NCI-H1092 treated with DMSO at 0.1 percent for 48 hours (cell line): Measurements from ENCODE around the gene PSMA8.
"Not testable (repeated sequence)": the region's sequence is repeated elsewhere in the genome, so short reads cannot be mapped to it uniquely, and the experiment has no call there.

Experiments
- DNase-seq: peaks from one replicate; lab custom pipeline; 2025; lab: John Stamatoyannopoulos, UW

PSMA8 gene

DNA sequence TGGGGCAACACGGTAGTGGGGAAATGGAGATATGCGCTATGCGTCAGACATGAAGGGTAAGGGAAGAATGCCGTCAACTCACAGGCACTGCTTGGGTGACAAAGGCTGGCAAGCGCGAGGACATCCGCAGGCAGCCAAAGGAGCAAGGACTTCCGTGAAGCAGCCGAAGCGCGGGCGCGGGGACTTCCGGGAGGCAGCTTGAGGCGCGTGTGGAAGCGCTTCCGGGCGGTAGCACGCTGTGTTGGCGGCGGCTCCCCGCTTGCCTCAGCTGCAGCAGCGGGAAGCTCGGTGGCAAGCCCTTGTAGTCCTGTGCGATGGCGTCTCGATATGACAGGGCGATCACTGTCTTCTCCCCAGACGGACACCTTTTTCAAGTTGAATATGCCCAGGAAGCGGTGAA is at the start of gene PSMA8:
PSMA8 (plus strand) TSS at position 218 of the 400 bp plus-strand sequence; CDS start at position 315, 97 bp downstream.
- DNase-seq, result no peak

DNA sequence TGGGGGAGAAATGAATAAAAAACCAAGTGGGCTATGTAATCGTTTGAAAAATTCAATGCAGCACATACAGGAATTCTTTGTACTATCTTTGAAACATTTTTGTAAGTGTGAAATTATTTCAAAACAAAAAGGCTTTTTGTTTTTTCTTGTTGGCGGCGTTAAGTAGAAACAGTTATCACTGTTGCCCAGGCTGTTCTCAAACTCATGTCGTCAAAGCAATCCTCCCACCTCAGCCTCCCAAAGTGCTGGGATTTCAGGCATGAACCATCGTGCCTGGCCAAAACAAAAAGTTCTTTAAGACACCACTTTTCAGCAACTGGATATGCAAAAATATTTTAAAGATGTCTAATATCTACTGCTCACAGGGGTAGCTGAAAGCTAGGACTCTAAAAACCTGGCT is 48.6 kb upstream of the PSMA8 start:
- no peak for DNase-seq

GRCh38 chr18:26086959-26087358 is 46.7 kb upstream of the PSMA8 start:
- DNase-seq, result no peak

DNA sequence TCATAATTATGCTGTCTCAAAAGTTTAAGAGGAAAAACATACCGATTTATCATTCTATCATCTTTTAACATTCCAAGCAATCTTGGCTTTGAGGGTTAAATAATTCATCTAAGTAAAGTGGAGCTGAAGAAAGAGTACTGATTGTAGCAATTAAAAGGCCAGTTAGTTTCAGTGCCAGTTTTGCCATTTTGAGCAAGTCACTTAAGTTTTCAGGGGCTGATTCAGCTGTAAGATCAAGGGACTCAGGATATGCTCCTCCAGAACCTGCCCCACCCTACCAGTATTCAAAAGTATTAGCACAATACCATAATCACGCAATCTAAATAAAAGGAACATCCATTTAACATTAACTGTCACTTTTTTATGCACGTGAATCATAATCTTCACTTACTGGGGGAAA is 45.2 kb upstream of the PSMA8 start:
- no peak for DNase-seq

DNA sequence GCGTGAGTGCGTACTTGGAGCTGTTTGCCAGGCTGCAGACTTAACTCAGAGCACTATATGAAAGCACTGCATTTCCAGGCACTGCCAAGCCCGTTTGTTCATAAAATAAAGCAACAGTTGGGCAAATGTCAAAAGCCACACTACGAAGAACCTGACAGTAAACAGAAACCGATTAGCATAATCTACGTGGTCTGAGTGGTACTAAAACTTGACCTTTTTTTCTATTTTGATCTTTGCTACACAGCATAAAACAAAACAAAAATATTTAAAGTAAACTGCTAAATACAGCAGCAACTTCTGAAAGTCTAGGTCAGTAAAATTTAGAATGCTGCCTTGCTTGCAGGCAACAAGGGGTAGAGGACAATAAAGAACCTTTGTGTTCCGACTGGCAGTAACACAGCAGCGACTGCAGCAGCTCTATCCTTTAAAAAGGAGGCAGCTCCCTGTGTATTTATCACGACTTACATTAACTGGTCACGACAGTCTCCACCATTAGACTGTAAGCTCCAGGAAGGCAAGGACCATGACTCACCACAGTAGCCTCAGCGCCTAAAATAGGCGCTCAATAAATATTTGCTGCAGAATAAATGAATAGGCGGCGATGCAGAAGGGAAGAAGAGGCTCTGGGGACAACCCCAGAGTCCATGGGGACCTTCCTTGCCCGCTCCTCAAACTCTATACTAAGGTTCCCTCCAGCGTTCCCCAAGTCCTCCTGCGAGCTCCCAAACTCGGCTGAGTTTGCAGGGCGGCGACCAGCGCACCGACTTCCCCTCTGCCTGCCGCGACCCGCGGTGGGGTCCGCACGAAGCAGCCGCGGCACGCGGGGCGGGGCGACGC is 44.2 kb upstream of the PSMA8 start:
- DNase-seq, result peak; percentile 38

- DNase-seq, result peak; percentile 91
Measured at GRCh38 chr18:26090130-26091046, 43.3 kb upstream of the PSMA8 start, which contains the start of gene SS18. Gene SS18, minus strand, starts transcription at chr18:26090613. Its CDS starts 44 bp downstream, at chr18:26090569.

DNA sequence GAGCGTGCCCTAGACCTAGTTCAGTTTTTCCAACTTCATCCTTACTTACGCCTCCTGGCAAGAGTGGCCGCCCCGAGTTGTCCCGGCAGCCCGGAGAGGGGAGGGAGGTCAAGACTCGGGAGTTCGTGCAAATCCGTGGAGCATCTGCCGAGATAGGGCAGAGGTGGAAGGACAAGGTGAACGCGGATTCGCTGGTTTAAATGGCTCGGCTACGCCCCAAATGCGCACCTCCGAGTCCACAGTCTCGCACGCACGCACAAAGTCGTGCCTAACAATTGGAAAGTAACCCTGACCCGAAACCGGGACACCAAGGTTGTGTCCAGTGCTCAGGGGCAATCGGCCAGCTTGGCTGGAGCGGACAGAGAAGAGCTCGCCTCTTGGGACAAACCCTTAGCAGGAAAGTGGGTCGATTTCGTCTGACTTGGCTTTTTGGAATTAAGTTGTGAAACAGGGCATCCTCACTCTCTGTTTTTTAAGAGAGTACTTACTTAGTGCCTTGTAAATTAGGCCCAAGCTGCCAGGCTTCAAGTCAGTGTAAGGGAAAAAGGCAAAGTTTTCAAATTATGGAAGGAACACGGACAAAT is 42.5 kb upstream of the PSMA8 start:
- peak; percentile 82 for DNase-seq

DNA sequence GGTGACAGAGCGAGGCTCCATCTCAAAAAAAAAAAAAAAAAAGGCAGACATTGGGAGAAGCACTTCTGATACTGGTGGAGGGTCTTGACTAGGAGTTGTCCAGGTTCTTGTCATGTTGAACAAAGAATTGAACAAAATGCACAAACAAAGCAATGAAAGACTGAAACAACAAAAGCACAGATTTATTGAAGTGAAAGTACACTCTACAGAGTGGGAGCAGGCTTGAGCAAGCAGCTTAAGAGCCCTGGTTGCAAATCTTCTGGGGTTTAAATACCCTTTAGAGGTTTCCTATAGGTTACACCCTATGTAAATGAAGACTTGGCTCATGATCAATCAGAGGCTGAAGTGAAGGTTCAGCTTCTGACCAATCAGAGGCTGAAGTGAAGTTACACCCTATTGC is 36.8 kb upstream of the PSMA8 start:
- DNase-seq, result no peak

- no peak for DNase-seq
Measured at GRCh38 chr18:26097563-26097962, 36.1 kb upstream of the PSMA8 start.

DNA sequence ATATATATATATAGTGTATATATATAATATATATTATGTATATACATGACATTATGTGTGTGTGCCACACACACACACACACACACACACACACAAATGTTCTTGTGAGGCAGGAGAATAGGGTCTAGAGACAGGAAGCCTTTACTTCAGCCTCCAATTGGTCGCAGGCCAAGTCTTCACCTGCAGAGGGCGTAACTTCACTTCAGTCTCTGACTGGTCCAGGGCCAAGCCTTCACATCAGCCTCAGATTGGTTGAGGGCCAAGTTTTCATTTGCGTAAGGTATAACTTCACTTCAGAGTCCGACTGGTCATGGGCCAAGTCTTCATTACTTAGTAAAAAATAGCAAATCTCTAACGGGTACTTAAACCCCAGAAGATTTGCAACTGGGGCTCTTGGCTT is 30.1 kb upstream of the PSMA8 start:
- DNase-seq, result no peak

DNA sequence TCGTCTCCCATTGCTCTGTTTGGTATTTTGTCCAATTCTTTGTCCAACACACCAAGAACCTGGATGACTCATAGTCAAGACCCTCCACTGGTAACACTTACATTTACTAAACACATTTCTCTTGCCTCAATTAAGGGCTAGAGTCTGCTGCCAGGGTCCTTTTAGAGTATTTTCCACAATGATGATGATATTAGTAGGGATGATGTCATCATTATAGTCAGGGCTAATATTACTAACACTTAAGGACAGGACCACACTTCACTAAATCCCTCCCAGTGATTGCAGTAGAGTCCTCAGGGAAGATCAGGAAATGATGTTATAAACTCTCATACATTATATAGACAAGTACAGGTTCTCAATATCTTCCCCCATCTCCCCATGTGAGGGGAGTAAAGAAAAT is 29.6 kb upstream of the PSMA8 start:
- DNase-seq, result no peak

DNA sequence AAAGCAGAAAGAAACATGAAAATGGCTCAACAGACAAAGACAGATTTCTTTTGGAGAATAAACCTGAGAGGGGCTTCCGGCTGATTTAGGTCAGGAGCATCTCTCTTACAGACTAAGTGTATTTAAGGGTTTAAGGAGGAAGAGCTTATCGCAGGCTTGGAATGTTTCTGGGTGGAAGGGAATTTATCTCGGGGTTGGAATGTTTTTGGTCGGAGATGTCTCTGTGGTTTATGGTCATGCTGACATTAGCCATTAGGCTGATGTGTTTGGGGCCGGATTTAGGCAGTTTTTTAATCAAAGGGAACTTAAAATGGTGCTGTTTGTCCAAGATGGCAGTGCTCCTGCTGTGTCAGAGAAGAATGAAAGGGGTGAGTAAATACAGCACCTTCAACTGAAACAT is 14.4 kb upstream of the PSMA8 start:
- DNase-seq, result no peak

- no peak for DNase-seq
Measured at GRCh38 chr18:26121476-26121875, 12.2 kb upstream of the PSMA8 start.

DNA sequence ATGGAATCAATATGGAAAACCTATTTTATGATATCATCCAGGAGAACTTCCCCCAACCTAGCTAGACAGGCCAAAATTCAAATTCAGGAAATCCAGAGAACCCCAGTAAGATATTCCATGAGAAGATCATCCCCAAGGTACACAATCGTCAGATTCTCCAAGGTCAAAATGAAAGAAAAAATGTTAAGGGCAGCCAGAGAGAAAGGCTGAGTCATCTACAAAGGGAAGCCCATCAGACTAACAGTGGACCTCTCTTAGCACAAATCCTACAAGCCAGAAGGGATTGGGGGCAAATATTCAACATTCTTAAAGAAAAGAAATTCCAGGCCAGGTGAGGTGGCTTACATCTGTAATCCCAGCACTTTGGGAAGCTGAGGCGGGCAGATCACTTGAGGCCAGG is 11.7 kb upstream of the PSMA8 start:
- DNase-seq, result not testable (repeated sequence)

DNA sequence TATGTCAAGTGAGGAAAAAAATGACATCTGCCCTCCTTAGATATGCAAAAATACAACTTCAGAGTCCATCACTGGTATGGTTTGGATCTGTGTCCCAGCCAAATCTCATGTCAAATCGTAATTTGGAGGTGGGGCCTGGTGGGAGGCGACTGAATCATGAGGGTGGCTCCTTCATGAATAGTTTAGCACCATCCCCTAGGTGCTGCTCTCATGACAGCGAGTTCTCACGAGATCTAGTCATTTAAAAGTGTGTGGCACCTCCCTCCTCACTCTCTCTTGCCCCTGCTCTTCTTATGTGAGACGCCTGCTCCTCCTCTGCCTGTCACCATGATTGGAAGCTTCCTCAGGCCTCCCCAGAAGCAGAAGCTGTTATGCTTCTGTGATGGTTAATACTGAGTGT is 5.9 kb upstream of the PSMA8 start:
- DNase-seq, result no peak

- DNase-seq, result not testable (repeated sequence)
Measured at GRCh38 chr18:26128192-26128591, 5.5 kb upstream of the PSMA8 start.

DNA sequence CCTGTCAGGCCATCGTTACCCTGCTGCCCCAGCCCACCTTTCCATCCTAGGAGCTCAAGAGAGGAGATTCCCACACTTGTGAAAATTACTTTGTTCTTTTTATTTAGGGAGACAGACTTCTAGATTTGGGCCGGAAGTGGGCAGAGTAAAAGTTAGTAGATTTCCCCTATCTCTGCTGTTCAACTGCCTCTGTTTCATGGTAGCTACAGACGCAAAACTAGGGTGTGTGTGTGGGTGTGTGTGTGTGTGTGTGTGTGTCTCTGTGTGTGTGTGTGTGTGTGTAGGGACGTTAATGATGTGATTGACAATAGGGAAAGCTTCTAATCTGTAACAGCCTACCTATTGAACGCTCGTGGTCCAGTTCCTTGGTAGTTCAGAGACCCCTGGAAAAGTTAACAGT is 438 bp downstream of the PSMA8 start:
- no peak for DNase-seq

DNA sequence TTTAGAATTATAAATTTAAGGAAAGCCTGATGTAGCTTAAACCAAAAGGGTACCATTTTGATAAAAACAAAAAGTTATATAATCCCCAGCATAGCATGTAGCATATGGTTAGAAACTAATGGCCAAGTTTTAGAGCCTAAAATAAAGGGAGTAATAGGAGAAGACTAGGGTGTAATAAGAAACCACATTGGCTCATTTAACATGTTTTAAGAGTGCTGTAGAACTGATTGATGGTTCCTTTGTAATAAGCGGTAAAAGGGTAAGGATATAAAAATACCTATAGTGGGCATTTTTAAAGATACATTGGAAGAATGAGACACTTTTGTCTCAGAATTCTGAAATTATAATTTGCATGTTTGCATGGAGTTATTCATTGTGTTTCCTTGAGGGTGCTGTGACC is 1.9 kb downstream of the PSMA8 start:
- DNase-seq, result no peak

- no peak for DNase-seq
Measured at GRCh38 chr18:26157326-26157725, 23.7 kb downstream of the PSMA8 start.

DNA sequence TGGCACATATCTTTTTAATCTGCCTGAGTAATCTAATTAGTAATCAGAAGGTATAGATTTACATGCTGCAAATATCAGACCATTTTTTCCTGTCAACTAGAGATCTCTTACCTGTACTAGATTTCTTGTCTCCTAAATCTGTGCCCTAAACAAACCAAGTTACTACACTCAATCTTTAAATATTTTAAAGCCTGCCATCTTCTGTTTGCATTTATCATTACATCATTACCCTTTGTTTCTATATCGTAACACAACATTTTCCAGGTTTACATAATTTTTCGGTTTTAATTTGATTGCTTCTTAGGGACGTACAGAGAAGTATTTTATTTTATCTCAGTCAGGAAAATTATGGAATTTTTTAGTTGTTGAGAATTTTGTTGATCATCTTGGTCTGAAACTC is 25.7 kb downstream of the PSMA8 start:
- peak; percentile 16 for DNase-seq

DNA sequence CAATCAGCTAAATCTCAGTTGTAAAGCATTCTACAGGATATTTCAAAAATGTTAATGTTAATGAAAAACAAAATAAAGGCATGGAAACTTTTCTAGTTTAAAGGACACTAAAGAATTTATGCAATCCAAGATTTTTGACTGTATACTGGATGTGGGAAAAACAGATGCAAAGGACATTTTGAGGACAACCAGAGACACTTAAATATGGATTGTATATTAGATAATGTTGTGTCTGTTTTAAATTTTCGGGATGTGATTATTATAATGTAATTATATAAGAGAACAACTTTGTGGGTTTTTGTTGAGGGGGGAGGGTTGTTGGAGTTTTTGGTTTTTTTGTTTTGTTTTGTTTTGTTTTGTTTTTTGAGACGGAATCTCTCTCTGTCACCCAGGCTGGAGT is 30.9 kb downstream of the PSMA8 start:
- no peak for DNase-seq

- DNase-seq, result not testable (repeated sequence)
Measured at GRCh38 chr18:26167592-26167991, 33.9 kb downstream of the PSMA8 start.

GRCh38 chr18:26175481-26175880 is 41.8 kb downstream of the PSMA8 start:
- DNase-seq, result no peak
